ENCODE data around the gene SMURF2. TPM values are rescaled to one million over a fixed set of nuclear protein-coding genes. Genes with fewer than 3 reads are reported as not detected.
A peak's percentile ranks its signal among the peaks of the same experiment; 100 is the strongest.

Gene SMURF2
- total and polyA plus RNA-seq, 9 of the 15 experiments (the other 6 are each of a cell fraction or from before 2014, with no cell fraction given) = 3.8 to 22.0 (median 14.8) TPM

GRCh38 chr17:64496348-64496785 is 165.7 kb downstream of the SMURF2 start:
- intact Hi-C loops (cut with micrococcal nuclease) = loop anchor here (2.0 kb wide), 2 partner anchors 76 to 106 kb away; no protein-coding TSS in a partner anchor
- Histone ChIP-seq H3K4me1 (replicated peaks in 1 of 2; ENCODE audit: control insufficient read depth in 2 of 2, insufficient read depth in 2 of 2, low read length in 2 of 2) (peaks cover 4 to 10% of the 10 kb centered on the region in 2 experiments; a peak in 3 of 5 replicates), H3K27me3 (ENCODE audit: control insufficient read depth in 2 of 2, insufficient read depth in 2 of 2, low read length in 2 of 2) (no peaks in the 10 kb centered on the region), H3K4me2 (ENCODE audit: insufficient read depth, low read length) (peak overlapping the region; percentile 85), H3K9me1 (ENCODE audit: control insufficient read depth, insufficient read depth, low read length) (no peaks in the 10 kb centered on the region), H3K27ac (ENCODE audit: extremely low read depth, low read depth, low read length) (peak overlapping the region; percentile 90), H4K20me1 (replicated peaks; ENCODE audit: control insufficient read depth, insufficient read depth, low read length) (0 out of 2 replicates have a peak, but pooled peaks cover 8% of the 10 kb centered on the region), H3K9ac (ENCODE audit: insufficient read depth in 1 of 2, low read depth in 2 of 2, low read length in 2 of 2) (peak overlapping the region; percentile 88 to 96), H3K9me3 (replicated peaks; ENCODE audit: control insufficient read depth, insufficient read depth, low read depth, low read length) (no peaks in the 10 kb centered on the region; the same call in 1 of the 2 replicates), H3K36me3 (ENCODE audit: control insufficient read depth, insufficient read depth, low read length) (peaks cover 71% of the 10 kb centered on the region), H2AFZ (ENCODE audit: low read depth, low read length) (peak overlapping the region; percentile 95), H3K4me3 (peak overlapping the region; percentile 69), H3K79me2 (ENCODE audit: control insufficient read depth, insufficient read depth, low read length) (peaks cover 68% of the 10 kb centered on the region)
- CTCF ChIA-PET (ENCODE audit: low intra/inter-chr PET ratio) = interaction anchor here (1.6 to 2.3 kb wide), 2 partner anchors 75 to 153 kb away, joined by 7 to 8 read pairs; no protein-coding TSS in a partner anchor
- DNase-seq (ENCODE audit: extremely low read depth in 1 of 4, low spot score in 3 of 4) (no peak), FAIRE-seq (peak; percentile 67), ATAC-seq (peak; percentile 0)
- WGBS (ENCODE audit: insufficient coverage, low coverage, missing lambda C conversion rate) = under 1% methylated on average over 20 of the region's 20 CpGs
- BruUV-seq (replicated peaks) = no TSS peak
- in situ Hi-C loops (cut with MboI) = no loop called here
- POLR2A ChIA-PET = interaction anchor here (0.6 to 6.8 kb wide), 14 partner anchors 9 to 351 kb away, joined by 3 to 114 read pairs (median 4); partner anchors contain the start of genes CEP95 and DDX5
- TF ChIP-seq CHAMP1 (IDR thresholded peaks at IDR 0.05) (no peak), HLTF (IDR thresholded peaks at IDR 0.05) (0 out of 2 replicates have a peak, but pooled peaks have one; percentile 13), POLR2AphosphoS2 (IDR thresholded peaks at IDR 0.05; ENCODE audit: low read length) (no peak), ZKSCAN8 (CRISPR knock-in tag; IDR thresholded peaks at IDR 0.05) (no peak), ZNF263 (CRISPR knock-in tag; IDR thresholded peaks at IDR 0.05; ENCODE audit: borderline replicate concordance) (no peak), ZBTB40 (IDR thresholded peaks at IDR 0.05) (no peak), ZBTB40 (CRISPR knock-in tag; IDR thresholded peaks at IDR 0.05) (peak; percentile 8; the same call in 1 of the 2 replicates)
- TF ChIP-seq, protein P1, sequence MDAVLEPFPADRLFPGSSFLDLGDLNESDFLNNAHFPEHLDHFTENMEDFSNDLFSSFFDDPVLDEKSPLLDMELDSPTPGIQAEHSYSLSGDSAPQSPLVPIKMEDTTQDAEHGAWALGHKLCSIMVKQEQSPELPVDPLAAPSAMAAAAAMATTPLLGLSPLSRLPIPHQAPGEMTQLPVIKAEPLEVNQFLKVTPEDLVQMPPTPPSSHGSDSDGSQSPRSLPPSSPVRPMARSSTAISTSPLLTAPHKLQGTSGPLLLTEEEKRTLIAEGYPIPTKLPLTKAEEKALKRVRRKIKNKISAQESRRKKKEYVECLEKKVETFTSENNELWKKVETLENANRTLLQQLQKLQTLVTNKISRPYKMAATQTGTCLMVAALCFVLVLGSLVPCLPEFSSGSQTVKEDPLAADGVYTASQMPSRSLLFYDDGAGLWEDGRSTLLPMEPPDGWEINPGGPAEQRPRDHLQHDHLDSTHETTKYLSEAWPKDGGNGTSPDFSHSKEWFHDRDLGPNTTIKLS (IDR thresholded peaks at IDR 0.05; ENCODE audit: borderline replicate concordance, low read depth) = peak; percentile 28; the same call in 1 of the 2 replicates

Data from K562 (cell line).